AG09319 (cell line): ENCODE measurements around the gene SPA17.

Experiments used
- DNase-seq: peaks from one replicate; pipeline ENCODE4 v3.0.0-alpha.2; 2010; ENCODE audit warnings: low read depth; ENCODE audit errors: extremely low read depth
- TF ChIP-seq, protein P1 (sequence below): IDR thresholded peaks from 2 replicates; pipeline ENCODE4 v1.5.1; 2011; ENCODE audit warnings: low read depth, mild to moderate bottlenecking, inconsistent platforms, low read length, moderate library complexity

SPA17 gene

DNA sequence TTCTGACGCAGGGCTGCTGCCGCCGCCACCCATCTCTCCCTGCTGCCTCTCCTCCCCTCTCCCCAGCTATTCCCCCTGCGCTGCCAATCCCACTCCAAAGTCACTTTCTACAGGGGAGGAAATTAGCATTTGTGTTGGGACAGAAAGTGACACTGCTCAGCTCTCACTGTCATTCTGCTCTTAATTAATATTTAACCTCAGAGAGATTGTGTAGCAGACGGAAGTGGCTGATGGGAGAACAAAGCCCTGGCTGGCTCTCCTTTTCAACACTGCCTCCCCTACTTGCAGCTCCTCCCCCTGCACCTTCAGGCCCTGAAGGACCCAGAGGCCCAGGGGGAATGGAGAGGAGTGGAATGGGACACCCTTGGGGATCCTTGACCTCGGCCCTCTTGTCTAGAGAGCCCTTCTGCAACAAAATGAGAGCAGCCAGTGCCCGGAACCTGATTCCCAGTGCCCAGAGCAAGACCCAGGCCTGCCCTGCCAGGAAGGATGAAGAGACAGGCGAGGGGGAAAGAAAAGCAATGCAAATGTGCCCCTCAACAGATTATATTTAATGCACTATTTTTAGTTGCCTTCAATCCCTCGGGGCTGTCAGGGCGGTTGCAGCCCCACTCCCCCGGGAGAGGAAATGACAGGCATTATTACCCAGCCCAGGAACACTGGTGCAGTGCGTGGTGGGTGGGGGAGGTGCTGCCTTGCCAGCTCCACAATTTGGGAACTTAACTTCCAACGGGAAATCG lies 51.4 kb downstream of the SPA17 start:
- TF ChIP-seq, protein P1, sequence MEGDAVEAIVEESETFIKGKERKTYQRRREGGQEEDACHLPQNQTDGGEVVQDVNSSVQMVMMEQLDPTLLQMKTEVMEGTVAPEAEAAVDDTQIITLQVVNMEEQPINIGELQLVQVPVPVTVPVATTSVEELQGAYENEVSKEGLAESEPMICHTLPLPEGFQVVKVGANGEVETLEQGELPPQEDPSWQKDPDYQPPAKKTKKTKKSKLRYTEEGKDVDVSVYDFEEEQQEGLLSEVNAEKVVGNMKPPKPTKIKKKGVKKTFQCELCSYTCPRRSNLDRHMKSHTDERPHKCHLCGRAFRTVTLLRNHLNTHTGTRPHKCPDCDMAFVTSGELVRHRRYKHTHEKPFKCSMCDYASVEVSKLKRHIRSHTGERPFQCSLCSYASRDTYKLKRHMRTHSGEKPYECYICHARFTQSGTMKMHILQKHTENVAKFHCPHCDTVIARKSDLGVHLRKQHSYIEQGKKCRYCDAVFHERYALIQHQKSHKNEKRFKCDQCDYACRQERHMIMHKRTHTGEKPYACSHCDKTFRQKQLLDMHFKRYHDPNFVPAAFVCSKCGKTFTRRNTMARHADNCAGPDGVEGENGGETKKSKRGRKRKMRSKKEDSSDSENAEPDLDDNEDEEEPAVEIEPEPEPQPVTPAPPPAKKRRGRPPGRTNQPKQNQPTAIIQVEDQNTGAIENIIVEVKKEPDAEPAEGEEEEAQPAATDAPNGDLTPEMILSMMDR, result no peak
- no peak for DNase-seq

DNA sequence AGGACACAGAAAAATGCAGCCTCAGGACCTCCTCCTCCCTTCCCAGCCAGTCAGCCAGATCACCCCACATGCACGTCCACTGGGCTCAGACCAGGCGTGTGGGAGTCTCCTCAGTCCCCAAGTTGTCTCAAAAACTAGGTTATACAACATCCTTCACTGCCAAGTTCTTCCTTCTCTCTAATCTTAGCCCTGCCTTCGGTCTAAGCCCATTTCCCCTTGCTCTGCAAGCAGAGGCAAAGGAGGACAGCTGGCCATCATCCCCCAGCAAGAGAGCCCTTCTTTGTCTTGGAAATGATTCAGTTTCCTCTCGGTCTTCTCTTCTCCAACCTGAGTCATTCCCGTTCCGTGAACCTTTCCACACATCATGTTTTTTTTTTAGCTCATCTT lies 52.0 kb downstream of the SPA17 start:
- no peak for DNase-seq
- TF ChIP-seq, protein P1, result no peak

DNA sequence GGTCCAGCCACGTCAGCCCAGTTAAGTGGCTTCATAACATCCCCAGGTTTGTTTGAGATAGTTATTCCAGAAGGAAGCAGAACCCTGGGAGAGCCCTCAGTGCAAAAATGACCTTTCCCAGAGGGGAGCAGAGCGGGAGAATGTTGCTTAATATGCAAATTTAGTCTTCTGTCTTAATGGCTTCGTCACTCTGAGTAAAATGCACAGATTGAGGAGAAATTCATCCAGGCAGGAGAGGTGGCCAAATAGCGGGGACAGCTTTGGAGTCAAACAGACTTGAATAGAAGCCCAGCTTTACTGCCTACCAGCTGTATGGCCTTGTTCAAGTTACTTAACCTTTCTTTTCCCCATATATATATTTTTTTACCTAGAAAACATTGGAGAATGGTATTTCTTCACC lies 53.8 kb downstream of the SPA17 start:
- TF ChIP-seq, protein P1, result no peak
- no peak for DNase-seq

DNA sequence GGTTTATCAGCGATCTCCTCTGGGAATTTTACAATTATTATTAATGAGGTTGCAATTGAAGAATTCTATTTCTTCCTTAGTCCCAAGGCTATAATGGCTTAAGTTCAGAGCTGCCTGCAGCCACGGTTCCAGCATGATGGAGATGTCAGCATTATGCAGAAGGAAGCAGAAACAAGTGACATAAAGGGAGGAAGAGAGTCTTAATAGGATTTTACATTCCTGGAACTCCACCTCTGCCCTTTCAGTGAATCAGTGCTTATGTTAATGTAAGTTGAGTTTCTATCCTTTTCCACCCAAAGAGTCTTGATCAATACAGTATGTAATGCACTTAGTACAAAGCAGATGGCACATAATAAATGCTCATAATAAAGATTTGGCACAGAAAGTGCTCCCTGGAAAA lies 54.4 kb downstream of the SPA17 start:
- TF ChIP-seq, protein P1, result no peak
- DNase-seq, result no peak

DNA sequence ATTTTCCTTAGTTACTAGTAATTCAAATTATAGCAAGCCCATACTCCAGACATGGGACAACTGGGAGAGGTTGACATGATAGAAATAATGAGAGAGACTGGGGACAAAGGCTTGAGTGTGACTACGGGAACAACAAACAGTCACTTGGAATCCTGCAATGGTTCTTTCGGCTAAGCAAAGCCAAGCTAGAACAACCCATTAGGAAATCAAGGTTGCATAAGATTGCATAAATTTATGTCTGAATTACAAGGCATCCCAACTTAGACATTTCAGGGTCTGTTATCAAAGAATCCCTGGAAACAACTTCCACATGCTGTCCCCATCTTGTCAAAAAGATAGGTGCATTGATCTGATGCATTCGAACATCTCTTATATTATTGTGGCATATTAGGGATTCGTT lies 55.9 kb downstream of the SPA17 start:
- no peak for DNase-seq
- TF ChIP-seq, protein P1, result no peak

DNA sequence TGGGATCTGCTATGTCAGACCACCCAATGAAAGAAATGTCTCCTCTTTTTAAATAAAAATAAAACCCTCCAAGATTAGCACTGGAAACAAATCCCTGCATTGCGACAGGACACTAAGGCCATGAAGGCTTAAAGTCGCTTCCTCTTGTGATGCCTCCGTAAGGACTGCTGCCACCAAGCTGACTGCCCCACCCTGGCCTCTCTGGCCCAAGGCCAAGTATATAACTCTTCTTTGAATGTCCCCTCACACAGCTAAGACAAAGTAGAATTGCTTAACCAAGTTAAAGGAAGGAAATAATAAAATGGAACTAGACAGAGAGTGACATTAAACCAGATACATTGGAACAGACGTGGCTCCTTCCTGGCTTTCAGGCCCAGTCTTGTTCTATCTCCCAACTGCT lies 58.5 kb downstream of the SPA17 start:
- TF ChIP-seq, protein P1, result no peak
- no peak for DNase-seq

DNA sequence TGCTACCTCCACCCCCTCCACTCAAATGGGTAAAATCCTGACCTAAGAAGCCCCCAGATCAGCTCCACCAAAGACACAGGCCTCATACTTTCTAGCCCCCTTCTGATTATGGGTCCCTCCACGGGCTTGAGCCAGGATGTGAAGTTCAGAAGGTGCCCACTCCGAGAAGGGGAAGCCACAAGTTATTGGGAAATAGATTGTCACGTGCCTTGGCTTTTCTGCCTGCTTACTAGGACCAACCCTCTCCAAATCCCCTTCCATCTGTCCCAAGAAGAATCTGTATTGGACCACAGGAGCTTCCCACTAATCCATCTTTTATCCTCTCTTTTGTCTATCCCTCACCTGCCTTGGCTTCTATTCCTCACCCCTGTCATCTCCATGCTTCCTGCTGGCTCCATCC lies 63.0 kb downstream of the SPA17 start:
- TF ChIP-seq, protein P1, result no peak

More for the DNA sequence above, 63.0 kb downstream of the SPA17 start:
- DNase-seq, result no peak
